Activated naive CD8-positive, alpha-beta T cell treated with anti-CD3 and anti-CD28 coated beads, Interleukin-2, amount 10 ng/mL, durations not matched to agents 7 days and 5 days (primary cell): Measurements from ENCODE around the gene FAM222B. TPM values are rescaled to one million over a fixed set of nuclear protein-coding genes. Genes with fewer than 3 reads are reported as not detected.

Source experiments
- ATAC-seq: fragments of 150-1000 bp; cut with Tn5 transposase; one replicate; pipeline ENCODE4 v1.10.0; 2021; ENCODE audit warnings: low read depth, moderate library complexity
- POLR2A ChIA-PET: fragments of 350-600 bp; sonication (Branson Sonifier 250); formaldehyde crosslinking; loops from one replicate; lab custom pipeline; 2021; ENCODE audit warnings: antibody characterized with exemption; lab: Charles Lee
- DNase-seq: peaks from one replicate; pipeline ENCODE4 v3.0.0; 2021
- H3K27ac Mint-ChIP-seq: one replicate; pipeline ENCODE4 v1.8.0; 2022; ENCODE audit warnings: mild to moderate bottlenecking, mixed read lengths
- H3K27me3 Mint-ChIP-seq: one replicate; pipeline ENCODE4 v1.8.0; 2022; ENCODE audit warnings: mild to moderate bottlenecking, moderate library complexity, mixed read lengths
- H3K36me3 Mint-ChIP-seq: one replicate; pipeline ENCODE4 v1.8.0; 2021; ENCODE audit warnings: mild to moderate bottlenecking, mixed read lengths
- H3K4me1 Mint-ChIP-seq: one replicate; pipeline ENCODE4 v1.8.0; 2021; ENCODE audit warnings: mixed read lengths
- H3K4me3 Mint-ChIP-seq: one replicate; pipeline ENCODE4 v1.8.0; 2022; ENCODE audit warnings: mild to moderate bottlenecking, moderate library complexity, mixed read lengths
- H3K9me3 Mint-ChIP-seq: one replicate; pipeline ENCODE4 v1.8.0; 2021; ENCODE audit warnings: mixed read lengths
- total RNA-seq, 2 experiments: library from RNA; stranded (reverse); gene quantifications; one replicate each; pipeline ENCODE4 v1.2.3, GENCODE V29; 2021

Gene FAM222B
- total RNA-seq, 2 experiments from 2014 or later = 17.0 to 21.2 TPM

DNA sequence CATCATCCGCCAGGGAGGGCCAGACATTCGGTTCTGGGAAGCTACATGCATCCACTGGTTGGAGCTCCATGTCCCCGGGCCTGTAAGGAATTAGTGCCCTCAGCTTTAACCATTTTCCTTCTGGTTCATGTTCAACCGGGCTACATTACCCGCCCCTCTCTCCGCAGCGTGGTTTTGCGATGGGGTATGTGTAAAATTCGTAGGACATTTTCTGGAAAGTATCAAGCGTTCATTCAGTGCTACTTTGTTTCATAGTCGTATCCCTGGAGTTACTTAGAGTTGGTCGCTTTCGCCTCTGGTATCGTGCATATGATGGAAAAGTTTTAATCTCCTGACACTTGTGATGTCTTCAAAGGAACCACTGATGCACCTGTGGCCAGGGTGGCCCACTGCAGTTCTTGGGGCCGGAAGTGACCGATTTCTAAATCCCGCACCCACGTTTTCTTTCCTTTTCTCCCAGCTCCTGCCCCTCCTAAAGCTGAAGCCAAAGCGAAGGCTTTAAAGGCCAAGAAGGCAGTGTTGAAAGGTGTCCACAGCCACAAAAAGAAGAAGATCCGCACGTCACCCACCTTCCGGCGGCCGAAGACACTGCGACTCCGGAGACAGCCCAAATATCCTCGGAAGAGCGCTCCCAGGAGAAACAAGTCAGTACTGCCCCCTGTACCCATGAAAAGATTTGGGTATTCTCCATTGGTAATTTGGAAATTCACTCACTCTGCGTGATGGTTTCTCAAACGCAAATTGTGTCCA is 122.2 kb downstream of the FAM222B start:
- H3K27me3 Mint-ChIP-seq = peaks cover 19% of the 10 kb centered on the region
- peaks cover 32% of the 10 kb centered on the region for H3K36me3 Mint-ChIP-seq
- peak overlapping the region; percentile 95 for H3K4me3 Mint-ChIP-seq
- DNase-seq = no peak
- H3K9me3 Mint-ChIP-seq = no peaks in the 10 kb centered on the region
- POLR2A ChIA-PET = interaction anchor here (0.5 to 5.0 kb wide), 25 partner anchors 8 to 419 kb away, joined by 3 to 50 read pairs (median 6); partner anchors contain the start of genes ALDOC, BLTP2, FLOT2 and NEK8
- H3K27ac Mint-ChIP-seq = peak overlapping the region; percentile 97
- no peak for ATAC-seq
- H3K4me1 Mint-ChIP-seq = peaks cover 43% of the 10 kb centered on the region

GRCh38 chr17:28719021-28719433 is 123.6 kb downstream of the FAM222B start:
- Mint-ChIP-seq H3K27ac (peak overlapping the region; percentile 97), H3K4me1 (peaks cover 32% of the 10 kb centered on the region), H3K36me3 (peaks cover 27% of the 10 kb centered on the region), H3K9me3 (no peaks in the 10 kb centered on the region), H3K4me3 (peak overlapping the region; percentile 95), H3K27me3 (peaks cover 29% of the 10 kb centered on the region)
- DNase-seq = no peak
- ATAC-seq = no peak
- POLR2A ChIA-PET = interaction anchor here (0.6 to 5.0 kb wide), 26 partner anchors 8 to 847 kb away, joined by 3 to 50 read pairs (median 6); partner anchors contain the start of genes BLTP2, FAM222B, FLOT2 and NEK8

- Mint-ChIP-seq H3K4me3 (peak overlapping the region; percentile 70), H3K36me3 (peaks cover 22% of the 10 kb centered on the region), H3K9me3 (no peaks in the 10 kb centered on the region), H3K27ac (peak overlapping the region; percentile 47), H3K4me1 (peaks cover 27% of the 10 kb centered on the region), H3K27me3 (peaks cover 30% of the 10 kb centered on the region)
- POLR2A ChIA-PET = interaction anchor here (1.2 to 5.0 kb wide), 6 partner anchors 7 to 421 kb away, joined by 3 to 50 read pairs (median 10); partner anchors contain the start of genes BLTP2, PHF12 and PROCA1
- DNase-seq (no peak), ATAC-seq (no peak)
These were observed 124.1 kb downstream of the FAM222B start for GRCh38 chr17:28718333-28719020.

GRCh38 chr17:28717578-28718332 is 124.8 kb downstream of the FAM222B start, which contains the start of gene RAB34:
TSS of gene RAB34 (minus strand) at chr17:28717868. CDS start at chr17:28717266, 602 bp downstream.
- Mint-ChIP-seq H3K4me3 (peak within 1 kb of the TSS; percentile 70), H3K4me1 (peaks cover 23% of the 10 kb centered on the region), H3K36me3 (peaks cover 21% of the 10 kb centered on the region), H3K27ac (peak within 1 kb of the TSS; percentile 47), H3K9me3 (no peaks in the 10 kb centered on the region), H3K27me3 (peaks cover 30% of the 10 kb centered on the region)
- ATAC-seq = no peak
- POLR2A ChIA-PET = no interaction called here
- no peak for DNase-seq

GRCh38 chr17:28716740-28717577 is 125.6 kb downstream of the FAM222B start:
- H3K27me3 Mint-ChIP-seq = peaks cover 30% of the 10 kb centered on the region
- no peak overlapping the region for H3K4me3 Mint-ChIP-seq
- H3K4me1 Mint-ChIP-seq = peaks cover 23% of the 10 kb centered on the region
- peaks cover 22% of the 10 kb centered on the region for H3K36me3 Mint-ChIP-seq
- no peak for DNase-seq
- POLR2A ChIA-PET = no interaction called here
- no peaks in the 10 kb centered on the region for H3K9me3 Mint-ChIP-seq
- no peak overlapping the region for H3K27ac Mint-ChIP-seq
- no peak for ATAC-seq

- no peak for DNase-seq
- peaks cover 23% of the 10 kb centered on the region for H3K4me1 Mint-ChIP-seq
- H3K36me3 Mint-ChIP-seq = peaks cover 6% of the 10 kb centered on the region
- POLR2A ChIA-PET = interaction anchor here (0.7 kb wide), 1 partner anchor 13 kb away, joined by 3 read pairs; no protein-coding TSS in a partner anchor
- H3K4me3 Mint-ChIP-seq = no peak overlapping the region
- H3K27me3 Mint-ChIP-seq = peaks cover 30% of the 10 kb centered on the region
- no peaks in the 10 kb centered on the region for H3K9me3 Mint-ChIP-seq
- ATAC-seq = no peak
- H3K27ac Mint-ChIP-seq = no peak overlapping the region
These were observed 127.4 kb downstream of the FAM222B start for GRCh38 chr17:28715217-28715616.

DNA sequence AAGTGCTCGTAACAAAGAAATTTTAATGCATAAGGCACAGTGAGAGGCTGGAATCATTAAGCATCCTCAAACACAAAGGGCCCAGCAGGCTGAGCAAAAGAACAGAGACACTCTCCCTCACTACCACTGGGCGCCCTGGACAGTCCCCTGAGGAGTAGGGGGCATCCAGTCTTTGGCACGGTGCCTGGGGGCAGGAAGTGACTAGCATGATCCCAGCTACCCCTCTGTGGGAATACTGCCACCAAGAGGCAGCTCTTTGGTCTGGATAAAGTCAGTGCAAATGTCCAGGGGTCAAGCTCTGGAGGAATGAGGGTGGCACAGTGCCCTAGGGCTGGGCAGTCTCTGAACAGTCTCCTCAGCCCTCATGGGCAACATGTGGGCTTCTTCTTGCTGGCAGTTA is 128.3 kb downstream of the FAM222B start:
- Mint-ChIP-seq H3K27ac (no peak overlapping the region), H3K27me3 (peaks cover 30% of the 10 kb centered on the region), H3K4me1 (peaks cover 22% of the 10 kb centered on the region), H3K36me3 (peaks cover 2% of the 10 kb centered on the region), H3K9me3 (no peaks in the 10 kb centered on the region), H3K4me3 (no peak overlapping the region)
- ATAC-seq (no peak), DNase-seq (no peak)
- POLR2A ChIA-PET = no interaction called here

DNA sequence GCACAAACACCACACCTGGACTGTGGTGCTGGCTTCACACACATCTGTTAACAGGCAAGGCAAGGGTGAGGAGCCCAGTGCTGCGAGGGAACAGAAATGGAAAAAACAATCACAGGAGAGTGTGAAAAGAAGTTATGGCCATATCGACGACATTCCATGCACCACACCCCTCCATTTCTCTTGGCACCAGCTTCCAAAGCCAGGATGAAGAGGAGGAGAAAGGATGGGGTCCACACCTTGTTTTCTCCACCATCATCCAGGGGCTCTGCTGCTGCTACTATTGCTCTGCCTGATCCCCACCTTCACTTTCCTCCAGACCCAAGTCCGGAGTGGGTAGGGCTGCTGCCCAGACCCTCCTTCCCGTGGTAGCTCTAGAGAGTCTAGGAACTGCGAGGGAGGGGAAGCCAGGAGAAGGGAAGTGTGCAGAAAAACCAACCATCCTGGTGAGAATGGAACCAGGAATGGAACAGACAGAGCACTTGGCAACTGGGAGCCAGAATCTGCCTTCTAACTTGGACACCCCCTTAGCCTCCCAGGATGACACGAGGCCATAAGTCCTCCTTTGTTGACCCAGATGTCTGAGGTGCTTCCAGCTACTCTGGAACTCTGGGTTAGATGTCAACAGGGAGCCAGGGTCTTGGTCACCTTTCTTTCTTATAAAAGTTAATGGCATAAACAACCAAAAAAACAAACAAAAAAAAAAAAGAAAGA is 129.7 kb downstream of the FAM222B start:
- POLR2A ChIA-PET = interaction anchor here (0.6 to 3.3 kb wide), 7 partner anchors 8 to 137 kb away, joined by 3 to 50 read pairs (median 9); partner anchors contain the start of genes ALDOC, BLTP2, NEK8 and RPL23A
- peak overlapping the region; percentile 99 for H3K27ac Mint-ChIP-seq
- peak overlapping the region; percentile 95 for H3K4me3 Mint-ChIP-seq
- peaks cover 23% of the 10 kb centered on the region for H3K27me3 Mint-ChIP-seq
- ATAC-seq (no peak), DNase-seq (no peak)
- peaks cover 19% of the 10 kb centered on the region for H3K4me1 Mint-ChIP-seq
- H3K9me3 Mint-ChIP-seq = no peaks in the 10 kb centered on the region
- H3K36me3 Mint-ChIP-seq = peaks cover 6% of the 10 kb centered on the region

- POLR2A ChIA-PET = interaction anchor here (0.6 to 3.3 kb wide), 13 partner anchors 9 to 239 kb away, joined by 3 to 50 read pairs (median 6); partner anchors contain the start of genes ALDOC, BLTP2, FLOT2 and NEK8
- DNase-seq (peak; percentile 70), ATAC-seq (peak; percentile 51)
- Mint-ChIP-seq H3K4me3 (peak overlapping the region; percentile 95), H3K27me3 (peaks cover 22% of the 10 kb centered on the region), H3K36me3 (peaks cover 6% of the 10 kb centered on the region), H3K27ac (peak overlapping the region; percentile 99), H3K4me1 (peaks cover 20% of the 10 kb centered on the region), H3K9me3 (no peaks in the 10 kb centered on the region)
These were observed 130.4 kb downstream of the FAM222B start for GRCh38 chr17:28712032-28712704.

DNA sequence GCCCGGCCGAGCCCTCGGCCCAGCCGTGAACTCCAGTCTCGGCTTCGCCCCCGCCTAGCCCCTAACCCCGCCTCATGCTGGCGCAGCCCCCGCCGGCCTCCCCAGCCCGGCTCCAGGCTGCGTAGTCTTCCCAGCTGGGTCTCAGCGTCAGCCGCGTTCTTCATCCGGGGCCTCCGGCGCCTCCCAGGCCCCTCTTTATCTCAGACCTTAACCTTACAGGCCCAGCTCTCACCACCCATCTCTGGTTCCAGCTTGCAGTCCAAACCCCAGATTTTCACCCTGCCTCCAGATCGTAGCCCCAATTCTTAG is 130.9 kb downstream of the FAM222B start, which contains the start of gene PROCA1:
Gene PROCA1, minus strand, starts transcription at position 166 of the 309 bp plus-strand sequence. CDS start 228 bp downstream, outside the sequence.
- H3K27me3 Mint-ChIP-seq = peaks cover 22% of the 10 kb centered on the region
- DNase-seq (no peak), ATAC-seq (peak; percentile 43)
- H3K4me1 Mint-ChIP-seq = peaks cover 21% of the 10 kb centered on the region
- H3K4me3 Mint-ChIP-seq = peak within 1 kb of the TSS; percentile 95
- H3K36me3 Mint-ChIP-seq = peaks cover 6% of the 10 kb centered on the region
- peak within 1 kb of the TSS; percentile 99 for H3K27ac Mint-ChIP-seq
- POLR2A ChIA-PET = interaction anchor here (0.6 to 3.3 kb wide), 17 partner anchors 10 to 240 kb away, joined by 3 to 50 read pairs (median 5); partner anchors contain the start of genes ALDOC, BLTP2, FLOT2 and NEK8
- H3K9me3 Mint-ChIP-seq = no peaks in the 10 kb centered on the region
